ENCODE measurements around the gene MED16.
"Not testable (repeated sequence)": the region's sequence is repeated elsewhere in the genome, so short reads cannot be mapped to it uniquely, and the experiment has no call there.

Gene MED16

GRCh38 chr19:870963-871401 is 22.0 kb downstream of the MED16 start:
- DNase-seq = no peak

- no peak for DNase-seq
Measured at GRCh38 chr19:870314-870713, 22.7 kb downstream of the MED16 start.

GRCh38 chr19:869245-870177 is 23.5 kb downstream of the MED16 start:
- no peak for DNase-seq

- no peak for DNase-seq
Measured at GRCh38 chr19:868458-869244, 24.3 kb downstream of the MED16 start.

- DNase-seq = no peak
Measured at GRCh38 chr19:867855-868457, 25.0 kb downstream of the MED16 start.

GRCh38 chr19:867301-867793 is 25.6 kb downstream of the MED16 start:
- no peak for DNase-seq

GRCh38 chr19:866769-867300 is 26.2 kb downstream of the MED16 start:
- no peak for DNase-seq

GRCh38 chr19:863315-863620 is 29.7 kb downstream of the MED16 start:
- no peak for DNase-seq

GRCh38 chr19:862581-863314 is 30.2 kb downstream of the MED16 start:
- DNase-seq = peak; percentile 78

GRCh38 chr19:861756-862580 is 31.0 kb downstream of the MED16 start:
- peak; percentile 62 for DNase-seq

- no peak for DNase-seq
Measured at GRCh38 chr19:861141-861755, 31.7 kb downstream of the MED16 start.

GRCh38 chr19:858868-859843 is 33.8 kb downstream of the MED16 start, which contains the start of gene CFD:
Gene CFD, plus strand, starts transcription at chr19:859664. Its CDS starts 26 bp downstream, at chr19:859690.
- DNase-seq = no peak

- no peak for DNase-seq
Measured at GRCh38 chr19:858284-858683, 34.7 kb downstream of the MED16 start.

GRCh38 chr19:855566-856120 is 37.3 kb downstream of the MED16 start:
- no peak for DNase-seq

GRCh38 chr19:855142-855541 is 37.8 kb downstream of the MED16 start:
- no peak for DNase-seq

- DNase-seq = no peak
Measured at GRCh38 chr19:854549-854948, 38.4 kb downstream of the MED16 start.

- not testable (repeated sequence) for DNase-seq
Measured at GRCh38 chr19:853614-854220, 39.3 kb downstream of the MED16 start.

- no peak for DNase-seq
Measured at GRCh38 chr19:853014-853585, 39.9 kb downstream of the MED16 start.

Data from stimulated activated CD4-positive, alpha-beta T cell treated with anti-CD3 and anti-CD28 coated beads, Interleukin-4, amount 100 ng/mL, for 24 hours (primary cell).